OCI-LY3 (cell line): ENCODE results near the gene LAMP1.

ENCODE experiments used
- EZH2phosphoT487 ChIP-seq: fragments of 200-600 bp; shearing (Covaris generic); IDR thresholded peaks from 2 replicates; pipeline ENCODE4 v1.6.1; 2018; ENCODE audit warnings: antibody characterized with exemption, mixed run types, low read depth
- TF ChIP-seq, protein P1 (sequence below): fragments of 200-600, 300-600 bp; sonication (generic); IDR thresholded peaks from 2 replicates; pipeline ENCODE4 v1.5.1; 2014; ENCODE audit warnings: antibody characterized with exemption, low read length, low read depth

DNA sequence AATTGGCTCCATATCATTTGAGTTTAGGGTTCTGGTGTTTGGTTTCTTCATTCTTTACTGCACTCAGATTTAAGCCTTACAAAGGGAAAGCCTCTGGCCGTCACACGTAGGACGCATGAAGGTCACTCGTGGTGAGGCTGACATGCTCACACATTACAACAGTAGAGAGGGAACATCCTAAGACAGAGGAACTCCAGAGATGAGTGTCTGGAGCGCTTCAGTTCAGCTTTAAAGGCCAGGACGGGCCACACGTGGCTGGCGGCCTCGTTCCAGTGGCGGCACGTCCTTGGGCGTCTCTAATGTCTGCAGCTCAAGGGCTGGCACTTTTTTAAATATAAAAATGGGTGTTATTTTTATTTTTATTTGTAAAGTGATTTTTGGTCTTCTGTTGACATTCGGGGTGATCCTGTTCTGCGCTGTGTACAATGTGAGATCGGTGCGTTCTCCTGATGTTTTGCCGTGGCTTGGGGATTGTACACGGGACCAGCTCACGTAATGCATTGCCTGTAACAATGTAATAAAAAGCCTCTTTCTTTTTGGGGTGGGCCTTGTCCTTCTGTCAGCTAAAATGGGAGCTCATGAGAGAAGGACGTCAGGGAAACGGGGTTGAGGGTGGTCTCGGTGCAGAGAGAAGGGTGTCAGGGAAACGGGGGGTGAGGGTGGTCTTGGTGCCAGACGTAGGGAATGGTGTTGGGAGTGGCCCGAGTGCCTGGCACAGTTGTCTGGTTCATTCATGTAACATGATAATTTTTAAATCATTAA, 26.0 kb downstream of the LAMP1 start:
- TF ChIP-seq, protein P1, sequence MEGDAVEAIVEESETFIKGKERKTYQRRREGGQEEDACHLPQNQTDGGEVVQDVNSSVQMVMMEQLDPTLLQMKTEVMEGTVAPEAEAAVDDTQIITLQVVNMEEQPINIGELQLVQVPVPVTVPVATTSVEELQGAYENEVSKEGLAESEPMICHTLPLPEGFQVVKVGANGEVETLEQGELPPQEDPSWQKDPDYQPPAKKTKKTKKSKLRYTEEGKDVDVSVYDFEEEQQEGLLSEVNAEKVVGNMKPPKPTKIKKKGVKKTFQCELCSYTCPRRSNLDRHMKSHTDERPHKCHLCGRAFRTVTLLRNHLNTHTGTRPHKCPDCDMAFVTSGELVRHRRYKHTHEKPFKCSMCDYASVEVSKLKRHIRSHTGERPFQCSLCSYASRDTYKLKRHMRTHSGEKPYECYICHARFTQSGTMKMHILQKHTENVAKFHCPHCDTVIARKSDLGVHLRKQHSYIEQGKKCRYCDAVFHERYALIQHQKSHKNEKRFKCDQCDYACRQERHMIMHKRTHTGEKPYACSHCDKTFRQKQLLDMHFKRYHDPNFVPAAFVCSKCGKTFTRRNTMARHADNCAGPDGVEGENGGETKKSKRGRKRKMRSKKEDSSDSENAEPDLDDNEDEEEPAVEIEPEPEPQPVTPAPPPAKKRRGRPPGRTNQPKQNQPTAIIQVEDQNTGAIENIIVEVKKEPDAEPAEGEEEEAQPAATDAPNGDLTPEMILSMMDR: no peak
- TF ChIP-seq EZH2phosphoT487: no peak
